DND-41 (cell line): ENCODE measurements around the gene WIF1.

Source experiments
- ATAC-seq: fragments of 200-7000 bp; cut with Tn5 transposase; 3 replicates; pipeline ENCODE4 v1.9.1; 2021; ENCODE audit warnings: low read depth; ENCODE audit not compliant: insufficient read depth
- DNase-seq: peaks from one replicate; pipeline ENCODE4 v3.0.0-alpha.2; 2020
- H2AFZ ChIP-seq: 2 replicates; pipeline ENCODE4 v1.6.0; 2012; ENCODE audit warnings: low read depth, low read length
- H3K27ac ChIP-seq: 2 replicates; pipeline ENCODE4 v1.5.1; 2012; ENCODE audit warnings: low read length, inconsistent platforms
- H3K27me3 ChIP-seq: fragments of 200-600 bp; sonication (generic); 2 replicates; pipeline ENCODE4 v1.6.0; 2012; ENCODE audit warnings: low read length, mild to moderate bottlenecking, inconsistent platforms; ENCODE audit not compliant: insufficient read depth, poor library complexity
- H3K36me3 ChIP-seq: 2 replicates; pipeline ENCODE4 v1.5.1; 2012; ENCODE audit warnings: low read length, inconsistent platforms; ENCODE audit not compliant: insufficient read depth
- H3K4me1 ChIP-seq: 2 replicates; pipeline ENCODE4 v1.5.1; 2012; ENCODE audit warnings: mild to moderate bottlenecking, low read length; ENCODE audit not compliant: insufficient read depth
- H3K4me2 ChIP-seq: 2 replicates; pipeline ENCODE4 v1.6.0; 2012; ENCODE audit warnings: mild to moderate bottlenecking, moderate library complexity, low read length, inconsistent platforms; ENCODE audit not compliant: insufficient read depth
- H3K4me3 ChIP-seq, 2 experiments: fragments of 200-600 bp in 1 of 2; shearing (Covaris generic) in 1 of 2; 2 replicates each; pipeline ENCODE4 v1.5.1; 2012 to 2016; ENCODE audit warnings: inconsistent platforms in 2 of 2, low read length in 2 of 2, mild to moderate bottlenecking in 2 of 2, low read depth in 1 of 2, moderate library complexity in 1 of 2
- H3K79me2 ChIP-seq: 2 replicates; pipeline ENCODE4 v1.6.0; 2012; ENCODE audit warnings: low read length, inconsistent platforms; ENCODE audit not compliant: insufficient read depth
- H3K9ac ChIP-seq: 2 replicates; pipeline ENCODE4 v1.6.0; 2012; ENCODE audit warnings: low read depth, mild to moderate bottlenecking, inconsistent platforms, low read length, moderate library complexity
- H3K9me3 ChIP-seq: 2 replicates; pipeline ENCODE4 v1.5.1; 2012; ENCODE audit warnings: low read length, moderate library complexity, mild to moderate bottlenecking, inconsistent platforms; ENCODE audit not compliant: insufficient read depth, severe bottlenecking
- H4K20me1 ChIP-seq: 2 replicates; pipeline ENCODE4 v1.6.0; 2012; ENCODE audit warnings: low read length; ENCODE audit not compliant: insufficient read depth
- CTCF ChIP-seq: IDR thresholded peaks from 2 replicates; pipeline ENCODE4 v1.5.1; 2012; ENCODE audit warnings: borderline replicate concordance, low read length, moderate library complexity, mild to moderate bottlenecking; ENCODE audit not compliant: poor library complexity, severe bottlenecking; ENCODE audit errors: extremely low read depth
- EZH2 ChIP-seq: IDR thresholded peaks from 3 replicates; pipeline ENCODE4 v1.6.1; 2012; ENCODE audit warnings: borderline replicate concordance, low read depth, mild to moderate bottlenecking, moderate library complexity, low read length, inconsistent platforms; ENCODE audit not compliant: severe bottlenecking

Gene WIF1

GRCh38 chr12:65016881-65017650 is 104.0 kb downstream of the WIF1 start:
- H4K20me1 ChIP-seq: no peaks in the 10 kb centered on the region
- no peak overlapping the region for H3K9ac ChIP-seq
- ATAC-seq (no peak), DNase-seq (no peak)
- no peak overlapping the region for H2AFZ ChIP-seq
- H3K4me3 ChIP-seq: no peak overlapping the region
- no peaks in the 10 kb centered on the region for H3K4me1 ChIP-seq
- H3K27me3 ChIP-seq: peaks cover 3% of the 10 kb centered on the region
- H3K4me2 ChIP-seq: no peak overlapping the region
- H3K36me3 ChIP-seq: no peaks in the 10 kb centered on the region
- no peaks in the 10 kb centered on the region for H3K79me2 ChIP-seq
- no peak overlapping the region for H3K27ac ChIP-seq
- no peaks in the 10 kb centered on the region for H3K9me3 ChIP-seq
- TF ChIP-seq CTCF (no peak), EZH2 (no peak)

GRCh38 chr12:65015850-65016249 is 105.3 kb downstream of the WIF1 start:
- Histone ChIP-seq H4K20me1 (no peaks in the 10 kb centered on the region), H3K4me1 (no peaks in the 10 kb centered on the region), H3K9ac (no peak overlapping the region), H3K27me3 (peaks cover 3% of the 10 kb centered on the region), H3K79me2 (no peaks in the 10 kb centered on the region), H2AFZ (no peak overlapping the region), H3K36me3 (no peaks in the 10 kb centered on the region), H3K9me3 (no peaks in the 10 kb centered on the region), H3K27ac (no peak overlapping the region), H3K4me3 (no peak overlapping the region), H3K4me2 (no peak overlapping the region)
- no peak for DNase-seq
- no peak for ATAC-seq
- TF ChIP-seq EZH2: no peak

GRCh38 chr12:65014504-65015271 is 106.4 kb downstream of the WIF1 start:
- Histone ChIP-seq H3K27me3 (peaks cover 11% of the 10 kb centered on the region), H3K4me2 (no peak overlapping the region), H3K9ac (no peak overlapping the region), H2AFZ (no peak overlapping the region), H3K4me1 (no peaks in the 10 kb centered on the region), H3K36me3 (no peaks in the 10 kb centered on the region), H3K4me3 (no peak overlapping the region), H3K9me3 (no peaks in the 10 kb centered on the region), H3K27ac (no peak overlapping the region), H3K79me2 (no peaks in the 10 kb centered on the region), H4K20me1 (no peaks in the 10 kb centered on the region)
- no peak for ATAC-seq
- TF ChIP-seq EZH2 (no peak), CTCF (no peak)
- no peak for DNase-seq

- no peaks in the 10 kb centered on the region for H3K9me3 ChIP-seq
- H3K79me2 ChIP-seq: no peaks in the 10 kb centered on the region
- no peaks in the 10 kb centered on the region for H3K36me3 ChIP-seq
- H3K9ac ChIP-seq: no peak overlapping the region
- no peaks in the 10 kb centered on the region for H4K20me1 ChIP-seq
- H3K27me3 ChIP-seq: peaks cover 14% of the 10 kb centered on the region
- no peak overlapping the region for H3K27ac ChIP-seq
- DNase-seq (no peak), ATAC-seq (no peak)
- no peak overlapping the region for H2AFZ ChIP-seq
- TF ChIP-seq CTCF (no peak), EZH2 (no peak)
- no peaks in the 10 kb centered on the region for H3K4me1 ChIP-seq
- no peak overlapping the region for H3K4me3 ChIP-seq
- no peak overlapping the region for H3K4me2 ChIP-seq
These were observed 110.7 kb downstream of the WIF1 start for GRCh38 chr12:65010437-65010836.
